DLD1 (cell line): ENCODE results near the gene P2RY8.
"Not testable (repeated sequence)": the region's sequence is repeated elsewhere in the genome, so short reads cannot be mapped to it uniquely, and the experiment has no call there.

ENCODE experiments used
- in situ Hi-C: cut with HindIII; loops from 2 replicates; pipeline ENCODE4 v1.10.0; 2017; ENCODE audit warnings: low sequenced_read_pairs

Gene P2RY8

DNA sequence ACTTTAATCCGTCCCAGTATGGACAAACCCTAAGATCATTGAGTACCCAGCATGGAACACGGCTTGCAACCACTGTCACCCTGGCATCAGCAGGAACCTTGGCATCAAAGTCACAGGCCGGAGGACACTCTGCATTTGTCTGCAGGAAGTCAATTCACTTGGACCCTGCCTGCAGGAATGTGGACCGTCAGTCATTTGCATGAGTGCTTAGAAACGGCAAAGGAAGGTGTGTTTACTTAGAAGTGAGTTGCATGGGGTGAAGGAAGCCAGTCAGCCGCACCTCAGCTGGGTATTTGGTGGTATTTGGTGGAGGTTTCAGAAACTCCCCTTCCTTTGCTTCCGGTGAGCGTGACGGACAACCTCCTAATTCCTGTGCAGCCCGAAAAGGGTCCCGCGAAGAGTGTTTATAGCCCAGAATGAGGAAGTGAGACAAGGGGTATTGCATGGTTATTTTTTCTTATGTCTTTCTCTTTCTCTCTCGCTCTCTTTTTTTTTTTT, 15.5 kb downstream of the P2RY8 start:
- in situ Hi-C loops: no loop called here

DNA sequence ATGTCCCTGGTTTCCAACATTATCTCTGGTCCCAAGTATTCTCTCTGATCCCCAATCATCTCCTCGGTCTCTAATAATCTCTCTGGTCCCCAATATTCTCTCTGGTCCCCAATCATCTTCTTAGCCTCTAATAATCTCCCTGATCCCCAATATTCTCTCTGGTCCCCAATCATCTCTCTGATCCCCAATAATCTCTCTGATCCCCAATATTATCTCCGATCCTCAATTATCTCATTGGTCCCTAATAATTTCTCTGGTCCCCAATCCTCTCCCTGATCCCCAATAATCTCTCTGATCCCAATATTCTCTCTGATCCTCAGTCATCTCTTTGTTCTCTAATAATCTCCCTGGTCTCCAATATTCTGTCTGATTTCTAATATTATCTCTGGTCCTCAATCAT, 16.6 kb downstream of the P2RY8 start:
- in situ Hi-C loops: no loop called here

DNA sequence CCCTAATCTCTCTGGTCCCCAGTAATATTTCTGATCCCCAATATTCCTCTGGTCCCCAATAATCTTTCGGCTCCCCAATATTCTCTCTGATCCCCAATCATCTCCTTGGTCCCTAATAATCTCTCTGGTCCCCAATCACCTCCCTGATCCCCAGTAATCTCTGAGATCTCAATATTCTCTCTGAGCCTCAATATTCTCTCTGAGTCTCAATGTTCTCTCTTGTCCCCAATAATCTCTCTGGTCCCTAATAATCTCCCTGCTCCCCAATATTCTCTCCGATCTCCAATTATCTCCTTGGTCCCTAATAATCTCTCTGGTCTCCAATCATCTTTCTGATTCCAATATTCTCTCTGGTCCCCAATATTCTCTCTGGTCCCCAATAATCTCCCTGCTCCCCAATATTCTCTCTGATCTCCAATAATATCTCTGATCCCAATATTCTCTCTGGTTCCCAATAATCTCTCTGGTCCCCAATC, 17.9 kb downstream of the P2RY8 start:
- in situ Hi-C loops: no loop called here

DNA sequence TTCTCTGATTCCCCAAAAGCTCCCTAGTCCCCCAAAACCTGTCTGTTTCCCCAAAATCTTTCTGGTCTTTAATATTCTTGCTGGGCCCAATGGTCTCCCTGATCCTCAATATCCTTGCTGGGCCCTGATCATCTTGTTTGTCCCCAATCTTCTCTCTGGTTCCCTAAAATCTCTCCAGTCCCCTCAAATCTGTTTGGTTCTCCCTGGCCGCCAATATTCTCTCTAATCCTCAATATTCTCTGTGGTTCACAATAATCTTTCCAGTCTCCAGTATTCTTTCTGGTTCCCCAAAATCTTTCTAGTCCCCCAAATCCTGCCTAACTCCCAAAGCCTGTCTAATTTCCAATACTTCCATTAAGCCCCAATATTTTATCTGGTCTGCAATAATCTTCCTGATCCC, 18.5 kb downstream of the P2RY8 start:
- in situ Hi-C loops: no loop called here

DNA sequence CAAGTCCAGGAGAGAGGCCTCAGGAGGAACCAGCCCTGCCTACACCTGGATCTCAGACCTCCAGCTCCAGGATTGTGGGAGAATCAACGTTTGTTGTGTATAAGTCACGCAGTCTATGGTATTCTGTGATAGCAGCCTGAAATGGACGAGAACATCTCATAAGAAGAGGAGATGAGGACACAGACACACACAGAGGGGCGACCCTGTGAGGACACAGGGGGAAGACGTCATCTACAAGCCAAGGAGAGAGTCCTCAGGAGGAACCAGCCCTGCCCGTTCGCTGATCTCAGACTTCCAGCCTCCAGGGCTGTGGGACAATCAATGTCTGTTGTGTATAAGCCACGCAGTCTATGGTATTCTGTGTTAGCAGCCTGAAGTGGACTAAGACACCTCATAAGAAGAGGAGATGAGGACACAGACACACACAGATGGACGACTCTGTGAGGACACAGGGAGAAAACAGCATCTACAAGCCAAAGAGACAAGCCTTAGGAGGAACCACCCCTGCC, 20.3 kb downstream of the P2RY8 start:
- in situ Hi-C loops: no loop called here

DNA sequence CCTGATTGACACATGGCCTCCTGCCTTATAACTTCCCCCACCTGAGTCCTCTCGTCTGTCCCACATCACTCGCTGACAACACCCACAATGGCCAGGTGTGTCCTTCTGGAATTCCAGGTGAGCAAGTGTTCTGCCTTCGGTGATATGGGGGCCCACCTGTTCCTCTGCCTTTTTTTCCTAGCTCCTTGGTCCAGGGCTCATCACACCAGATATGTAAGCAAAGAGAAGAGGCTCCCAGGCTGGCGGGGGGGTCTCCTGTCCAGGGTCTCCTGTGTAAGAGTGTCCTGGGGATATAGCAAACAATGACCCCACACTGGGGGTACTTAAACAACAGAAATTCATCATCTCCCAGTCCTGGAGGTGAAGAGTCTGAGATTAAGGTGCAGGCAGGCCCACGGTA, 25.2 kb downstream of the P2RY8 start:
- in situ Hi-C loops: no loop called here

DNA sequence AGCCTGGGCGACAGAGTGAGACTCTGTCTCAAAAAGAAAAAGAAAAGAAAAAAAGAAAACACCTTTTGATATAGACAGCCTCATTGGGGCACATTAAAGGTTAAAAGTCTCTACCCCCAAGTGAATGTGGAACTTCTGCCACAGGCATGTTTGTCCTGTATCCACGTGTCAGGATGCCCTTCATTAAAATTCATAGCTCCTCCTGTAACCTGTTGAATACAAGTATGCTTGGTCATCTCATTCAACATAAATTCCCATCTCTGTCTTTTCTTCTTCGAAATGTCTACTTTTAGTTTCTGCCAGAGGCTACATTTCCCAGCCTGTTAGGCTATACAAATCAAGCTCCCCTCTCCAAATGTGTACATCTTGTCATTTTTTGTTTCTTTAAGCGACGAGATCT, 25.8 kb downstream of the P2RY8 start:
- in situ Hi-C loops: no loop called here

DNA sequence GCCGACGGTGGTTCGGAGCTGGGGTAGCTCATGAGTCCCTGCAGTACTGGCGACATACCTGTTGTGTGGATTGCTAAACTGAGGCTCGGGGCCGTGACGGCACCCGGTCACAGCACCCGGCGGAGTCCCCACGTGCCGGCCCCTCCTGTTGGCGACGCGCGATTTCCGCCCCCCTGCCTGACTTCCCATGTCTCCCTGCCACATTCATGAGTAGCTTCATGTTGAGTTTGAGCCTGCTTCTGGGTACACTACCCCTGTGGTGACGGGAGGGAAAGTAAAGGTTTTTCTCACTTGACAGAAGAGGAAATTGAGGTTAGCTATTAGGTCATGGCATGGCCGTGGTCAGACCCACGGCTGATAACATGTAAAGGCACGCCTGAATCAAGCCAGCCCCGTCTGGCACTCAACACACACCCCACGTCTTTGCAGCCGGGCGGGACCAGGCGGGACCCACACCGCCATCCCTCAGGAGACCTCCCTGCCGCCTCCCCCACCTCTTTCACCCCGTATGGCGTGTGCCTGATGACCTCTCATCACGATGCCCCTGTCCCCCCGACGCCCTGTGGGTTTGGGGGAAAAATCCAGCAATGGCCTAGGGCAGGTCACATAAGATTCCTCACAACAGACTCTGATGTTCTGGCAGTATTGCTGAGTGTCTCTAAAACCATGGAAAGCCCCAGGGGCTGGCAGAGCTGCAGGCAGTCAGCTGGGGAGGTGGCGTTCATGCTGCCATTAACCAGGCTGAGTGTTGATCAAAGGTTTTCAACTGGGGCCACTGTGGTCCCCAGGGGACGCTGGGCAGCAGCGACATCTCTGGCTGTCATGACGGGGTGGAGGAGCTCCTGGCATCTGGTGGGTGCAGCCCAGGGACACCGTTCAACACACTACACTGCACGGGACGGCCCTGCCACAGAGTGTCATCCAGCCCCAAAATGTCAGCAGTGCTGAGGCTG, 29.2 kb downstream of the P2RY8 start:
- in situ Hi-C loops: no loop called here

DNA sequence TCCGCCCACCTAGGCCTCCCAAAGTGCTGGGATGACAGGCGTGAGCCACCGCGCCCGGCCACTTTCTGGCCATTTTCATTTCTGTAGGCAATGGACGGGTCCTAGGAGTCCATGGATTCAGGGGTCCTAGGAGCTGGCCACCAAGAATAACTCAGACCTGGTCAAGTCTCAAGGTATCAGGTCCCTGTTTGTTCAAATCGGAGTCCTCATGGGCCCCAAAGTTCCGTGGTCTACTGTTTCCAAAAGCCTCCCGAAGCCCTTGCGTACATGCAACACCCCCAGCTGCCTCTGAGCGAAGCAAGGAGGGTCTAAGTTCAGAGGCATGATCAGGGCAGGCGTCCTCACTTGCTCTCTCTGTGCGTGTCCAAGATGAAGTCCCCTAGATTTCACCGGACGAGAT, 30.1 kb downstream of the P2RY8 start:
- in situ Hi-C loops: no loop called here

DNA sequence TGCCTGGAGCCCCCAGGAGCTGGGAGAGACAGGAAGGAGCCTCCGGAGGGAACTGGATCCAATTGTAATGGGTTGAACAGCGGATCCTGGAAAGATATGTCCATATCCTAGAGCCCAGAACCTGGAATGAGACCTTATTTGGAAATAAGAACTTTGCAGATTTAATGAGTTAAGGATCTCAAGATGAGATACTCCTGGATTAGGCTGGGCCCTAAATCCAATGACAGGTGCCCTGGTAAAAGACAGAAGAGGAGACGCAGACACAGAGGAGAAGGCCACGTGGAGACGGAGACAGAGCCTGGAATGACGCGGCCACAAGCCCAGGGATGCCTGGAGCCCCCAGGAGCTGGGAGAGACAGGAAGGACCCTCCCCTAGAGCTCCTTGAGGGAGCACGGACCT, 34.1 kb downstream of the P2RY8 start:
- in situ Hi-C loops: no loop called here

DNA sequence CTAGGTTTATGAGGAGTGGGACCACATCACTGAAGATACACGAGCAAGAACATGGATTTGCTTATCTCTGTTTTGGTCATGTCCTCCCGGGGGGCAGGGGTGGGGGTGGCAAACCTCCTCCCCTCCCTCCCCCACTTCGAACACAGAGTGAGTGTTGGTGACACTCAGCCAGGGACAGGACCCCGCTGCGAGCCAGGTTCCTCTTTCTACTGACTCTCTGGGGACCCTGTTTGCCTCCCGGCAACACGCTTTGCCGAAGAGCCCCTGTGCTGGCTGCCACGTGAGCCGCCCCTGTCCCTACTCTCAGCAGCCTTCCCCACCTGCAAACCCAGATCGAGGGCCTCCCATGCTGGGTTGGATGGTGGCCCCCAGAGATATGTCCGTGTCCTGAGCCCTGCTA, 34.7 kb downstream of the P2RY8 start:
- in situ Hi-C loops: no loop called here

DNA sequence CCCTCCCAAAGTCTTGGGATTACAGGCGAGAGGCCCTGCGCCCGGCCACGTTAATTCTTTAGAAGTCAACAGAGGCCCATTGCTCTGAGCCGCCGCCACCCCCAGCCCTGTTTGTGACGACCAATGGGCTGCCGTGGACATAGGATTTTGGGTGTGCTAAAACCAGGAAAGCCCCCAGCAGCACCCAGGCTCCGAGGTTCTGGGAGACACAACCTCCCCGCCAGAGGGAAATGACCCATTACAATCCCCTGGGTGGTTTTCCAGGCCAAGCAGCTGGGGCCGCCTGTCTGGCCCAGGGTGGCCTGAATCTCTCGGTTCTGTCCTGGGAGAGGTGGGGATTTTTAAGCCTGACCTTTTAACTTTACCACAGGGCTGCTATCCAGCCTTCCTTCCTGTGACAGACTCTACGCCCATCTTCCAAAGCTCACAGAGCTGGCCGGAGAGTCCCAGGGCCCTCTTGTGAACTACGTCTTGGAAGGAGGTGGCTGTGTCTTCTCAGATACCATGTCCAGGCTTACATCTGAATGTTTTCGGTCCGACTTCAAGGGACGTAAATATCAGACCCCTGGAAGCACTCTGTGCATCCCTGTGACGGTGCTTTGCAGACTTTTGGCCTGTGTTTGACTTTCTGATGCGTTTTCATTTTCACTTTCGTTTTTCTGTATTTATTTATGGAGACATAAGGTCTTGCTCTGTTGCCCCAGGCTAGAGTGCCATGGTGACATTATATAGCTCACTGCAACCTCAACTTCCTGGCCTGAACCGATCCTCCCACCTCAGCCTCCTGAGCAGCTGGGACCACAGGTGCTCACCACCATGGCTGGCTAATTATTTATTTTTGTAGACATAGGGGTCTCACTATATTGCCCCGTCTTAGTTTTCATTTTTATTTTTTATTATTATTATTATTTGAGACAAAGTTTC, 36.0 kb downstream of the P2RY8 start:
- in situ Hi-C loops: no loop called here

DNA sequence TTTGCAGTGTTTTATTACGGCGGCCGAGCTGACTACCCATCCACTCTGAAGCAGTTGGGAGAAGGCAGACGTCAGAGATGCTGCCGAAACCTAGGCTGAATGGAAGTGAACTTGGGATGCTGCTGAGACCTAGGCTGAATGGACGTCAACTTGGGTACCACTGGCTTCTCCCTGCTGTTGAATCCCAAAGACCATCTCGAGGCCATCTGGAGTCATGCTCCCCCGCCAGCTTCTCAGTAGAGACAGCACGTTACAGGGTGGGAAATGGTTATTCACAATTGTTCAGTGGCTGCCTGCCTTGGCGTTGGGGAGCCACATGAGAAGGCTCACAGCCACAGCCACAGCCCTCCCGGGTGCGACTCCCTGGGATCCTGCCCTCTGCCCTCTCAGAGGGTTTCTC, 40.9 kb downstream of the P2RY8 start:
- in situ Hi-C loops: no loop called here

DNA sequence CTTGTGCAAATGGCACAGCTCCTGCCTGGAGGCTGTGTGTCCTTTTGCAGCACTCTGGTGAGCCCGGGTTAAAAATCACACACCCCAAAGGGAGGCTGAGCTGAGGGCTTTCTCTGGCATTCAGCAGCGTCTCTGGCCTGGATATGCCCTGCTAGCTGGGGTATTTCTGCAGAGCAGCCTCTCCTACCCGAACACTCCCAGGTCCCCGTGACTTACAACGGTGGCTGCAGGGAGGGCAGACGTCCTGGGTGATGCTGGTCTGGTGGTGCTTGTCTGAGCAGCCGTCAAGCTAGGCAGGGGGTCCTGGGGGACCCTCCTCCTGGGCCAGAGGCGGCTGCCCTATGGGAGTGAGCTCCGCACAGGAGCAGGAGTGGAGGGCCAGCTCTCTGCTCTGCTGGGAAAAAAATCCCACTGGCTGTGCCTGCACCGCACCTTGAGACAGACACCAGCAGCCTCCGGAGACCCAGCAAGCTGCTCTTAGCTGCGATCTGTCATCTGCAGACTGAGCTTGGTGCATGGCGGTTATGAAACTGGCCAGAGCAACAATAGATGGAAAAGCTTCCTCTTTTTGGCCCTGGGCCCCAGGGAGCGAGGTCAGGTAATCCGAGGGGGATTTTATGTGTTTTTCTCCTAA, 43.0 kb downstream of the P2RY8 start:
- in situ Hi-C loops: no loop called here

DNA sequence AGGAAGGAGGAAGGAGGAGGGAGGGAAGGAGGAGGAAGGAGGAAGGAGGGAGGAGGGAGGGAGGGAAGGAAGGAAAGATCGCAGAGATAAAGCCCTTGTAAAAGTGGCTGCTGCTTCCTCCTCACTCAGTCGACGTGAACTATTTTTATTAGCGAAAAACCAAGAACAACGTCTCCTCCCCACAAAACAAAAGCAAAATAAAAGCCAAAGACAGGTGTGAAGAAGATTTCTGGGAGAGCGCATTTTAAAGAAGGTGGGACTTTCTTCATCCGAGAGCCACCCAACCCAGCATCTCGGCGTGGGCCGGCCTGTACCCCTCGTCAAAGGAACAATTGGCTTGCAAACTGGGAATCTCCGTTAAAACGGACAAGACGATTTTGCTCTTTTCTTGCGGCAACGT, 43.6 kb downstream of the P2RY8 start:
- in situ Hi-C loops: no loop called here

DNA sequence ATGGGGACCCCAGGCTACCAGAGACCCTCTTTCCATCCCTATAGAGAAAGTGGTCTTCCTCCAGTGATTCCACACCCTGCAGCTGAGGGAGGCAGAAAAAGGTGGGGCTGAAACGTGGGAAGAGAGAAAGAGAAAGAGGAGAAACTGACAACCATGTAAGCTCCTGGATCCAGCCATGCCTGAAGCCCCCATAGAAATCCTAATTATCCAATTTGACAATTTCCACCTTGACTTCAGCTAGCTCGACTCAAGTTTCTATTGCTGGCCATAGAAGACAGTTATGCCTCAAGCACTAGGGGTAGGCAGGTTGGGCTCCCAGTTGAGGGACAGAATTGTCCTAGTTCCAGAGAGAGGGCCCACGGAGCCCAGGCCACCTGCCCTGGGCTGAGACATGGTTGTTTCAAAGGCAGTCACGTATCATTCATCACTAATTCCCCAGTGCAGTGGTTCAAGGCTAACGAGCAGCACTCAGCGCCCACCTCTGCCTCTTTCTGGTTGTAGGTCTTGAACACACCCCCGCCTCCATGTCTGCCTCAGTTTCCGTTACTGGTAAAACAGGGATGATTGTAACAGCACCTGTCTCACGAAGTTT, 44.5 kb downstream of the P2RY8 start:
- in situ Hi-C loops: no loop called here

DNA sequence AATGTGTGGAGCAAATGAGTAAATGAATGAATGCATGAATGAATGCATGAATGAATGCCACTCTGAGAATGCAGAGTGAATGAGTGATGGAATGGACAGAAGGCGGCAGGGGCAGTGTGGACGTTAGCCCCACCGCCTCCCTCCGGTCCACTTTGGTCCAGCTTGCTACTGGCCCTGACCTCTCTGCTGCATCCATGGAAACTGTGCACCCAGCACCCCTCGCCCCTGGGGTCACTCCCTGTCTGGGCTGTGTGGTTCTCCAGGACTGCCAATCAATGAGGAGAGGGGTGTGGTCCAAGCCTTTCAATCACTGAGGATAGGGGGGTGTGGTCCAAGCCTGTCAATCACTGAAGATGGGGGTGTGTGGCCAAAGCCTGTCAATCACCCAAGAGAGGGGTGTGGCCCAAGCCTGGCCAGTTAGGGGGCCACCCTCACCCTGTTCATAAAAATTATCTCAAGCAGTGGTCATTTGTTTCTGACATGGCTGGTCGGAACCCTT, 45.1 kb downstream of the P2RY8 start:
- in situ Hi-C loops: no loop called here

DNA sequence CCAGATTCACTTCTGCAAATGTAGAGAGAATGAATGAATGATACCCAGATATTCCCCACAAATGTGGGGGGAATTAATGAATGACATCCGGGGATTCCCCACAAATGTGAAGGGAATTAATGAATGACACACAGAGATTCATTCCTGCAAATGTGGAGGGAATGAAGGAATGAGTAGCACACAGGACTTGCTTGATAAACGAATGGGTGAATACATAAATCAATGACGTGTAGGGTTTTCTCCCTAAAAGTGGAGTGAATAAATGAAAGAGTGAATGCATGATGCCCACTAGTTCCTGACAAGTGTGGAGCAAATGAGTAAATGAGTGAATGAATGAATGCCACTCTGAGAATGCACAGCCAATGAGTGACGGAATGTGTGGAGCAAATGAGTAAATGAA, 45.7 kb downstream of the P2RY8 start:
- in situ Hi-C loops: not testable (repeated sequence)

DNA sequence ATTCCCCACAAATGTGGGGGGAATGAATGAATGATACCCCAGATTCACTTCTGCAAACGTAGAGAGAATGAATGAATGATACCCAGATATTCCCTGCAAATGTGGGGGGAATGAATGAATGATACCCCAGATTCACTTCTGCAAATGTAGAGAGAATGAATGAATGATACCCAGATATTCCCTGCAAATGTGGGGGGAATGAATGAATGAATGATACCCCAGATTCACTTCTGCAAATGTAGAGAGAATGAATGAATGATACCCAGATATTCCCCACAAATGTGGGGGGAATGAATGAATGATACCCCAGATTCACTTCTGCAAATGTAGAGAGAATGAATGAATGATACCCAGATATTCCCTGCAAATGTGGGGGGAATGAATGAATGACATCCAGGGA, 46.3 kb downstream of the P2RY8 start:
- in situ Hi-C loops: not testable (repeated sequence)

DNA sequence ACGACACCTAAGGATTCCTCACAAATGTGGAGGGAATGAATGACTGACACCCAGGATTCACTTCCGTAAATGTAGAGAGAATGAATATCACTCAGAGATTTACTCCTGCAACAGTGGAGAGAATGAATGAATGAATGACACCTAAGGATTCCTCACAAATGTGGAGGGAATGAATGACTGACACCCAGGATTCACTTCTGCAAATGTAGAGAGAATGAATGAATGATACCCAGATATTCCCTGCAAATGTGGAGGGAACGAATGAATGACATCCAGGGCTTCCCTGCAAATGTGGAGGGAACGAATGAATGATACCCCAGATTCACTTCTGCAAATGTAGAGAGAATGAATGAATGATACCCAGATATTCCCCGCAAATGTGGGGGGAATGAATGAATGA, 47.6 kb downstream of the P2RY8 start:
- in situ Hi-C loops: not testable (repeated sequence)
